ENCODE measurements around the gene ELMOD1.

The ELMOD1 gene

DNA sequence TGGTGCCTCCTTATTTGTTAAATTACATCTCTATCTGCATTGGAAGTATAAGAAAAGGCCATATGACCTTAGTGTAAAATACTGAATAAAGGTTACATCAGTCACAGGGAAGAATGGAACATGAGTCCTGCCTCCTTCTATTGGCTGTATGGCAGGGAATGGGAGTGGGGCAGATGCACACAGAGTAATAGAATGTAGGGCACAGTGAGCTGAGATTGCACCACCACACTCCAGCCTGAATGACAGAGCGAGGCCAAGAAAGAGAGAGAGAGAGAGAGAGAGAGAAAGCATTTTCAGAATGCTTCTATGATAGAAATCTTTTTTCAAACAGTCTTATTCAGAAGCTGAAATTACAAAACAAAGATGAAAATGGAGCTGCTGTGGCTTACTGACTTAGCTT, 62.1 kb downstream of the ELMOD1 start:
- Histone ChIP-seq H3K4me2 (ENCODE audit: low read length) (no peak overlapping the region), H3K27me3 (ENCODE audit: control insufficient read depth, low read length) (0 out of 2 replicates have a peak, but pooled peaks cover 3% of the 10 kb centered on the region), H4K20me1 (ENCODE audit: control insufficient read depth, insufficient read depth, low read depth, low read length) (no peaks in the 10 kb centered on the region), H3F3A (ENCODE audit: control insufficient read depth, insufficient read depth) (no peaks in the 10 kb centered on the region), H3K27ac (ENCODE audit: low read depth, low read length) (no peak overlapping the region), H3K9me2 (replicated peaks; ENCODE audit: control insufficient read depth, low read length) (no peaks in the 10 kb centered on the region), H3K4me3 (ENCODE audit: low read length) (no peak overlapping the region), H3K36me3 (ENCODE audit: control insufficient read depth, low read length) (no peaks in the 10 kb centered on the region), H3K4me1 (ENCODE audit: control insufficient read depth, low read length) (no peaks in the 10 kb centered on the region), H3K79me2 (ENCODE audit: control insufficient read depth, low read length) (no peaks in the 10 kb centered on the region), H3K9me3 (ENCODE audit: control insufficient read depth, insufficient read depth, low read length) (no peaks in the 10 kb centered on the region)
- TF ChIP-seq, protein P1, sequence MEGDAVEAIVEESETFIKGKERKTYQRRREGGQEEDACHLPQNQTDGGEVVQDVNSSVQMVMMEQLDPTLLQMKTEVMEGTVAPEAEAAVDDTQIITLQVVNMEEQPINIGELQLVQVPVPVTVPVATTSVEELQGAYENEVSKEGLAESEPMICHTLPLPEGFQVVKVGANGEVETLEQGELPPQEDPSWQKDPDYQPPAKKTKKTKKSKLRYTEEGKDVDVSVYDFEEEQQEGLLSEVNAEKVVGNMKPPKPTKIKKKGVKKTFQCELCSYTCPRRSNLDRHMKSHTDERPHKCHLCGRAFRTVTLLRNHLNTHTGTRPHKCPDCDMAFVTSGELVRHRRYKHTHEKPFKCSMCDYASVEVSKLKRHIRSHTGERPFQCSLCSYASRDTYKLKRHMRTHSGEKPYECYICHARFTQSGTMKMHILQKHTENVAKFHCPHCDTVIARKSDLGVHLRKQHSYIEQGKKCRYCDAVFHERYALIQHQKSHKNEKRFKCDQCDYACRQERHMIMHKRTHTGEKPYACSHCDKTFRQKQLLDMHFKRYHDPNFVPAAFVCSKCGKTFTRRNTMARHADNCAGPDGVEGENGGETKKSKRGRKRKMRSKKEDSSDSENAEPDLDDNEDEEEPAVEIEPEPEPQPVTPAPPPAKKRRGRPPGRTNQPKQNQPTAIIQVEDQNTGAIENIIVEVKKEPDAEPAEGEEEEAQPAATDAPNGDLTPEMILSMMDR (IDR thresholded peaks at IDR 0.05; ENCODE audit: low read depth, low read length, poor library complexity, severe bottlenecking): no peak
- no peak for TF ChIP-seq EZH2phosphoT487 (IDR thresholded peaks at IDR 0.05; ENCODE audit: borderline replicate concordance, low read length)

DNA sequence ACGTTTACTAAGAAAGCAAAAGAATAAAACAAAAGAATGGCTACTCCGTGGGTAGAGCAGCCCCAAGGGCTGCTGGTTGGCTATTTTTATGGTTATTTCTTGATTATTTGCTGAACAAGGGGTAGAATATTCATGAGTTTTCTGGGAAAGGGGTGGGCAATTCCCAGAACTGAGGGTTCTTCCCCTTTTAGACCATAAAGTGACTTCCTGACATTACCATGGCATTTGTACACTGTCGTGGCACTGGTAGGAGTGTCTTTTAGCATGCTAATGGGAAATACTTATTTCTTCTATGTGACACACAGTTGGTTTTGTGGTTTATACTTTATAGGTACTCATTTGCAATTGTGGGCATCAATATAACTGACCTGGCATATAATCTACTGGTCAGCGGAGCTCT, 64.7 kb downstream of the ELMOD1 start:
- no peaks in the 10 kb centered on the region for H3K9me2 ChIP-seq (replicated peaks; ENCODE audit: control insufficient read depth, low read length)
- H3K4me2 ChIP-seq (ENCODE audit: low read length): no peak overlapping the region
- H3K9me3 ChIP-seq (ENCODE audit: control insufficient read depth, insufficient read depth, low read length): no peaks in the 10 kb centered on the region
- no peaks in the 10 kb centered on the region for H3F3A ChIP-seq (ENCODE audit: control insufficient read depth, insufficient read depth)
- TF ChIP-seq, protein P1 (IDR thresholded peaks at IDR 0.05; ENCODE audit: low read depth, low read length, poor library complexity, severe bottlenecking): no peak
- TF ChIP-seq EZH2phosphoT487 (IDR thresholded peaks at IDR 0.05; ENCODE audit: borderline replicate concordance, low read length): no peak
- no peaks in the 10 kb centered on the region for H3K4me1 ChIP-seq (ENCODE audit: control insufficient read depth, low read length)
- H4K20me1 ChIP-seq (ENCODE audit: control insufficient read depth, insufficient read depth, low read depth, low read length): no peaks in the 10 kb centered on the region
- H3K27me3 ChIP-seq (ENCODE audit: control insufficient read depth, low read length): no peaks in the 10 kb centered on the region
- H3K79me2 ChIP-seq (ENCODE audit: control insufficient read depth, low read length): no peaks in the 10 kb centered on the region
- no peak overlapping the region for H3K4me3 ChIP-seq (ENCODE audit: low read length)
- H3K36me3 ChIP-seq (ENCODE audit: control insufficient read depth, low read length): no peaks in the 10 kb centered on the region
- no peak overlapping the region for H3K27ac ChIP-seq (ENCODE audit: low read depth, low read length)

DNA sequence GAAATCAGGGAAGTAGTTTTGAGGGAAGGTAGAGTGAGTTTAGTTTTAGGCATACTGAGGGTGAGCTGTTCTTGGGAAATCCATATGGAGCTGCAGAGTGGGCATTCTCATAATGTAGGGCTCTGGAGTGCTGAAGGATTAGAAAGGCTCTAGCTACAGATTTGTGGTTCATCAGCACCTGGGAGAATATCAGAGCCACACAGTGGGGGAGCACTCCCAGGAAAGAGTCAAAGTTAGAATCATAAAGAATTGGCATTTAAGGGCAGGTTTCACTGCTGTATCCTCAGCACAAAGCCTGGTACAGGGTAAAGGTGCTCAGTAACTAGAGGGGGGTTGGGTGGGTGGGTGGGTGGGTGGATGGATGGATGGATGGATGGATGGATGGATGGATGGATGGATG, 68.4 kb downstream of the ELMOD1 start:
- Histone ChIP-seq H3K4me2 (ENCODE audit: low read length) (no peak overlapping the region), H3K9me3 (ENCODE audit: control insufficient read depth, insufficient read depth, low read length) (no peaks in the 10 kb centered on the region), H3K9me2 (replicated peaks; ENCODE audit: control insufficient read depth, low read length) (no peaks in the 10 kb centered on the region), H3K79me2 (ENCODE audit: control insufficient read depth, low read length) (no peaks in the 10 kb centered on the region), H4K20me1 (ENCODE audit: control insufficient read depth, insufficient read depth, low read depth, low read length) (no peaks in the 10 kb centered on the region), H3F3A (ENCODE audit: control insufficient read depth, insufficient read depth) (no peaks in the 10 kb centered on the region), H3K27ac (ENCODE audit: low read depth, low read length) (no peak overlapping the region), H3K27me3 (ENCODE audit: control insufficient read depth, low read length) (no peaks in the 10 kb centered on the region; the same call in 1 of the 2 replicates), H3K4me1 (ENCODE audit: control insufficient read depth, low read length) (no peaks in the 10 kb centered on the region), H3K4me3 (ENCODE audit: low read length) (no peak overlapping the region), H3K36me3 (ENCODE audit: control insufficient read depth, low read length) (no peaks in the 10 kb centered on the region)
- TF ChIP-seq EZH2phosphoT487 (IDR thresholded peaks at IDR 0.05; ENCODE audit: borderline replicate concordance, low read length): no peak
- TF ChIP-seq, protein P1 (IDR thresholded peaks at IDR 0.05; ENCODE audit: low read depth, low read length, poor library complexity, severe bottlenecking): no peak

Measured in DOHH2 (cell line).